K562 (cell line): Measurements from ENCODE around the gene GPC2. TPM values are rescaled to one million over a fixed set of nuclear protein-coding genes. Genes with fewer than 3 reads are reported as not detected.

Source experiments
- BDP1 ChIP-seq: IDR thresholded peaks from 3 replicates; pipeline ENCODE4 v1.6.1; 2011; ENCODE audit not compliant: insufficient read length, insufficient read depth
- EGR1 ChIP-seq: fragments of 450-650 bp; conservative IDR thresholded peaks from 2 replicates; pipeline ENCODE4 v1.6.1; 2017; ENCODE audit warnings: mild to moderate bottlenecking
- ETS1 ChIP-seq: conservative IDR thresholded peaks from 2 replicates; pipeline ENCODE4 v1.6.1; 2011; ENCODE audit warnings: low read depth, mild to moderate bottlenecking, low read length; ENCODE audit not compliant: control insufficient read depth
- ETV5 ChIP-seq: sonication (generic); formaldehyde crosslinking; IDR thresholded peaks from 2 replicates; pipeline ENCODE4 v1.4.0; 2020; ENCODE audit warnings: low read depth, mild to moderate bottlenecking, missing genetic modification reagents
- GABPB1 ChIP-seq: sonication (generic); formaldehyde crosslinking; IDR thresholded peaks from 2 replicates; pipeline ENCODE4 v1.8.0; 2022; ENCODE audit warnings: mild to moderate bottlenecking, missing genetic modification reagents
- GTF3C2 ChIP-seq: IDR thresholded peaks from 3 replicates; pipeline ENCODE4 v1.6.1; 2011; ENCODE audit warnings: borderline replicate concordance, mild to moderate bottlenecking, moderate library complexity; ENCODE audit not compliant: insufficient read length; ENCODE audit errors: extremely low read depth
- HDAC1 ChIP-seq, 2 experiments: fragments of 450-650 bp; IDR thresholded peaks; 2 replicates each; pipeline ENCODE4 v1.6.1; 2016 to 2017; ENCODE audit warnings: inconsistent platforms in 1 of 2, mild to moderate bottlenecking in 1 of 2, moderate library complexity in 1 of 2
- KDM4B ChIP-seq, 2 experiments: fragments of 450-650 bp in 1 of 2; sonication (generic) in 1 of 2; IDR thresholded peaks; 2 replicates each; pipeline ENCODE4 v1.6.1; 2016 to 2017; ENCODE audit warnings: borderline replicate concordance in 2 of 2, antibody characterized with exemption in 1 of 2, low read depth in 1 of 2, mild to moderate bottlenecking in 1 of 2
- NR2C2 ChIP-seq, 2 experiments: fragments of 200-800 bp in 1 of 2; sonication (Bioruptor generic) in 1 of 2; sonication (generic) in 1 of 2; formaldehyde crosslinking in 1 of 2; IDR thresholded peaks; 2 replicates each; pipeline versions ENCODE4 v1.6.1 to v1.8.0; 2016 to 2022; ENCODE audit warnings: mild to moderate bottlenecking in 1 of 2, missing compliant biosample characterization in 1 of 2, missing genetic modification characterization in 1 of 2, missing genetic modification reagents in 1 of 2
- RNF2 ChIP-seq: sonication (generic); IDR thresholded peaks from 2 replicates; pipeline ENCODE4 v1.6.1; 2016
- SRF ChIP-seq, 2 experiments: fragments of 250-450, 450-650 bp in 1 of 2; sonication (Bioruptor Pico) in 1 of 2; sonication (generic) in 1 of 2; formaldehyde crosslinking; IDR thresholded peaks; 2 replicates each; pipeline versions ENCODE4 v1.5.0 to v1.5.1; 2020 to 2022; ENCODE audit warnings: mild to moderate bottlenecking in 1 of 2, missing genetic modification reagents in 1 of 2
- STAG1 ChIP-seq: sonication (generic); formaldehyde crosslinking; IDR thresholded peaks from 2 replicates; pipeline ENCODE4 v1.5.0; 2020; ENCODE audit warnings: missing genetic modification reagents, borderline replicate concordance
- THRAP3 ChIP-seq: fragments of 450-650 bp; IDR thresholded peaks from 2 replicates; pipeline ENCODE4 v1.6.1; 2016; ENCODE audit warnings: mild to moderate bottlenecking, inconsistent platforms, borderline replicate concordance
- ZFPM2 ChIP-seq: fragments of 250-450 bp; sonication (Bioruptor Pico); IDR thresholded peaks from 2 replicates; pipeline ENCODE4 v1.5.1; 2022; ENCODE audit warnings: mild to moderate bottlenecking
- ZNF408 ChIP-seq: fragments of 250-450 bp; sonication (Bioruptor Pico); IDR thresholded peaks from 2 replicates; pipeline ENCODE4 v1.4.0; 2020; ENCODE audit warnings: low read depth, mild to moderate bottlenecking, moderate library complexity
- ZNF609 ChIP-seq: sonication (generic); formaldehyde crosslinking; IDR thresholded peaks from 2 replicates; pipeline ENCODE4 v1.8.1; 2023; ENCODE audit warnings: missing genetic modification reagents, mild to moderate bottlenecking, borderline replicate concordance
- polyA plus RNA-seq, 8 experiments: library from polyadenylated mRNA; depleted of rRNA in 4 of 8; stranded (reverse) in 5 of 8; unstranded in 3 of 8; fragments of >200 nt; fragmentation: Nextera tagmentation in 2 of 8; fragmentation: Illumina TruSeq in 1 of 8; extraction: Ambion mirVana in 2 of 8; extraction: Trizol in 1 of 8; gene quantifications; 2 replicates each; pipeline versions ENCODE4 v1.2.1 to v1.2.3, GENCODE V29; 2011 to 2014; ENCODE audit warnings: inconsistent platforms in 1 of 8, missing spikeins in 1 of 8
- total RNA-seq, 7 experiments: library from RNA; depleted of rRNA in 6 of 7; stranded (reverse); fragments of >200 nt in 6 of 7; fragmentation: Illumina TruSeq in 2 of 7; extraction: Trizol in 2 of 7; gene quantifications; 2 replicates each; pipeline versions ENCODE4 v1.2.1 to v1.2.3, GENCODE V29; 2011 to 2021; ENCODE audit warnings: low replicate concordance in 1 of 7

GPC2 gene
- total and polyA plus RNA-seq, 9 of the 15 experiments (the other 6 are each of a cell fraction or from before 2014, with no cell fraction given), result 0.06 to 7.7 (median 1.4) TPM; not detected in 1

- TF ChIP-seq GTF3C2 (peak; percentile 88), THRAP3 (no peak), EGR1 (peak; percentile 87), KDM4B (IDR thresholded peaks at IDR 0.05; ENCODE audit: borderline replicate concordance in 2 of 2, low read depth in 1 of 2) (peak in 1 of 2 experiments; percentile 86; a peak in 1 of 4 replicates), ETS1 (0 out of 2 replicates have a peak, but pooled peaks have one; percentile 44), STAG1 (0 out of 2 replicates have a peak, but pooled peaks have one; percentile 20), ZNF408 (CRISPR knock-in tag) (no peak), NR2C2 (CRISPR knock-in tag; IDR thresholded peaks at IDR 0.05) (no peak), NR2C2 (tag; IDR thresholded peaks at IDR 0.05) (peak; percentile 38; the same call in 1 of the 2 replicates), ZFPM2 (0 out of 2 replicates have a peak, but pooled peaks have one; percentile 90), ZNF609 (CRISPR knock-in tag) (no peak), ETV5 (CRISPR knock-in tag) (peak; percentile 52; the same call in 1 of the 2 replicates), RNF2 (peak; percentile 40; the same call in 1 of the 2 replicates), SRF (CRISPR knock-in tag; IDR thresholded peaks at IDR 0.05) (no peak; a peak in 1 of 4 replicates), HDAC1 (IDR thresholded peaks at IDR 0.05) (peak in 1 of 2 experiments; percentile 73; a peak in 2 of 4 replicates), BDP1 (peak; percentile 23), GABPB1 (CRISPR knock-in tag) (peak; percentile 85)
Observed at GRCh38 chr7:100158229-100159098, 18.7 kb downstream of the GPC2 start, which contains the start of gene TRAPPC14 (continued).
